Liver (tissue), 3 donors: Measurements from ENCODE around the gene TFB2M.

Experiments used
- JUND ChIP-seq, 2 donors: IDR thresholded peaks; 2 replicates each; pipeline ENCODE4 v1.6.1; 2016; ENCODE audit warnings: antibody characterized with exemption in 2 of 2
- SP1 ChIP-seq: IDR thresholded peaks from 2 replicates; pipeline ENCODE4 v1.6.1; 2018; ENCODE audit warnings: antibody characterized with exemption, mild to moderate bottlenecking
- TF ChIP-seq, protein P1 (sequence below): fragments of 150-350 bp; IDR thresholded peaks from 2 replicates; pipeline ENCODE4 v1.5.1; 2017; ENCODE audit warnings: improper control_type of control experiment, low read depth, low read length; ENCODE audit not compliant: missing input control
- TF ChIP-seq, protein P2 (sequence below): IDR thresholded peaks from 2 replicates; pipeline ENCODE4 v1.6.1; 2016; ENCODE audit warnings: antibody characterized with exemption
- donor health status: healthy.
- donor health status: healthy.

DNA sequence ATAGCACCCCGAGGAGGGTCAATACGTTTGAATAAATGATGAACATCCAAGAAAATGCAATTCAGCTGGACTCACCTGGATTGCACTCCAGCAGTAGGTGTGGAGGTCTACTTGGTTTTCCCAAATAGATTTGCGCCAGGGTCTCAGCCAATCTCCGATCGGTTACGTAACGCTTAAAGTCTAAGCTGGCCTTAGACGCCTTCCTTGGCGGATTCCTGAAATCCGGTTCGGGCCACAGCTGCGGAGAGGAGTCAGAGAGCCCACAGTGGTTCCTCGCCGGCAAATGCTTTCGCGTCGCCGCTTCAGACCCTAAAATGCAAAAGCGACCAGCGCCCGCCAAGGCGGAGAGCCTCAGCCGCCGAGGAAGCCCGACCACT is 322 bp downstream of the TFB2M start:
- TF ChIP-seq, protein P1, sequence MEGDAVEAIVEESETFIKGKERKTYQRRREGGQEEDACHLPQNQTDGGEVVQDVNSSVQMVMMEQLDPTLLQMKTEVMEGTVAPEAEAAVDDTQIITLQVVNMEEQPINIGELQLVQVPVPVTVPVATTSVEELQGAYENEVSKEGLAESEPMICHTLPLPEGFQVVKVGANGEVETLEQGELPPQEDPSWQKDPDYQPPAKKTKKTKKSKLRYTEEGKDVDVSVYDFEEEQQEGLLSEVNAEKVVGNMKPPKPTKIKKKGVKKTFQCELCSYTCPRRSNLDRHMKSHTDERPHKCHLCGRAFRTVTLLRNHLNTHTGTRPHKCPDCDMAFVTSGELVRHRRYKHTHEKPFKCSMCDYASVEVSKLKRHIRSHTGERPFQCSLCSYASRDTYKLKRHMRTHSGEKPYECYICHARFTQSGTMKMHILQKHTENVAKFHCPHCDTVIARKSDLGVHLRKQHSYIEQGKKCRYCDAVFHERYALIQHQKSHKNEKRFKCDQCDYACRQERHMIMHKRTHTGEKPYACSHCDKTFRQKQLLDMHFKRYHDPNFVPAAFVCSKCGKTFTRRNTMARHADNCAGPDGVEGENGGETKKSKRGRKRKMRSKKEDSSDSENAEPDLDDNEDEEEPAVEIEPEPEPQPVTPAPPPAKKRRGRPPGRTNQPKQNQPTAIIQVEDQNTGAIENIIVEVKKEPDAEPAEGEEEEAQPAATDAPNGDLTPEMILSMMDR = no peak
- TF ChIP-seq SP1 (no peak), JUND (IDR thresholded peaks at IDR 0.05) (no peak)
- TF ChIP-seq, protein P2, sequence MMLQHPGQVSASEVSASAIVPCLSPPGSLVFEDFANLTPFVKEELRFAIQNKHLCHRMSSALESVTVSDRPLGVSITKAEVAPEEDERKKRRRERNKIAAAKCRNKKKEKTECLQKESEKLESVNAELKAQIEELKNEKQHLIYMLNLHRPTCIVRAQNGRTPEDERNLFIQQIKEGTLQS = no peak
